ENCODE measurements around the gene VPS45.
A peak's percentile ranks its signal among the peaks of the same experiment; 100 is the strongest.
"Not testable (repeated sequence)": the region's sequence is repeated elsewhere in the genome, so short reads cannot be mapped to it uniquely, and the experiment has no call there.

Gene VPS45

GRCh38 chr1:150160964-150161621, 93.5 kb downstream of the VPS45 start:
- DNase-seq (ENCODE audit: low read depth), result no peak

GRCh38 chr1:150161747-150162581, 94.4 kb downstream of the VPS45 start:
- DNase-seq (ENCODE audit: low read depth), result no peak

DNA sequence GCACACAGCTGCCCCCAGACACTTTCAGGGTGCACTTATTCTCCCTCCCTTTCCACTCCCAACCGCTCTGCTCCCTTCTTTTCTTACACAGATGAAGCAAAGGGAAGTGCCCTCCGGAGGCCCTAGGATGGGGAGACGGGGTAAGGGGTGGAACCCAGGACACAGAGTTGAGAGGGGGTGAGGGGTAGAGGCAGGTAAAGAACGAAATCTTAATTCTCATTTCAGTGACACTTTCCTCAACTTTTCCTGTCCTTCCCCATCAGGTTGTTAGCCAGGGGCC, 94.9 kb downstream of the VPS45 start:
- no peak for DNase-seq (ENCODE audit: low read depth)

- DNase-seq (ENCODE audit: low read depth), result peak; percentile 97
Measured at GRCh38 chr1:150162862-150163706, 95.5 kb downstream of the VPS45 start.

- no peak for DNase-seq (ENCODE audit: low read depth)
Measured at GRCh38 chr1:150164224-150164623, 96.6 kb downstream of the VPS45 start.

DNA sequence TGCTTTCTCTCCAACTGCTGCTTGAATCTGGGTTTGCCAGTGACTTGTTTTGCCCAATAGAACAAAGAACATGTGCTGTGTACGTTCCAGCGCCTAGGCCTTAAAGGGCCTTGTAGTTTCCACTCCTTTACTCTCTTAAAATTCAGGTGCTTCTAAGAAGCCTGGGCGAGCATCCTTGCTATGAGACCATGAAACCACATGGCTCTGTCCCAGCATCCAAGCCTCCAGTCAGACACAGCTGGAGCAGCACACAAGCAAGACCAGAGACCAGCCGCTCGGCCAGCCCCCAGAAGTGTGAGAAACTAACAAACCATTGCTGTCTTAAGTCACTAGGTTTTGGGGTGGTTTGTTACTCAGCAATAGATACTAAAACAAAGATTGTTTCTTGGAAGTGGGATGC, 97.2 kb downstream of the VPS45 start:
- no peak for DNase-seq (ENCODE audit: low read depth)

- no peak for DNase-seq (ENCODE audit: low read depth)
Measured at GRCh38 chr1:150165622-150166612, 98.3 kb downstream of the VPS45 start.

GRCh38 chr1:150168960-150169601, 101.5 kb downstream of the VPS45 start:
- DNase-seq (ENCODE audit: low read depth), result no peak

DNA sequence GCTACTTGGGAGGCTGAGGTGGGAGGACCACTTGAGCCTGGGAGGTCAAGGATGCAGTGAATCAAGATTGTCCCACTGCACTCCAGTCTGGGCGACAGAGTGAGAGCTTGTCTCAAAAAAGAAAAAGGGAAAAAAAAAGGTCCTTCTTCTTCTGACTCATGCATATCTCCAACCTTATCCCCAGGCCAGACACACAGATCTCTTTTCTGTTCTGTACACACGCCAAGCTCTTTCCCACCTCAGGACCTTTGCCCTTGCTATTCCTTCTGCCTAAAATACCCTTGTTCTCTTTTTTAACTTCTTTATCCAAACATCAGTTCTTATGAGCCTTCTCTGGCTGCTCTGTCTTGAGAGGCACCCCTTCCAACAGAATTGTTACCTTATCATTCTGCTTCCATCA, 104.2 kb downstream of the VPS45 start:
- no peak for DNase-seq (ENCODE audit: low read depth)

- DNase-seq (ENCODE audit: low read depth), result no peak
Measured at GRCh38 chr1:150173141-150173585, 105.6 kb downstream of the VPS45 start.

GRCh38 chr1:150176593-150176992, 109.0 kb downstream of the VPS45 start:
- DNase-seq (ENCODE audit: low read depth), result peak; percentile 51

GRCh38 chr1:150178548-150178947, 111.0 kb downstream of the VPS45 start:
- DNase-seq (ENCODE audit: low read depth), result no peak

DNA sequence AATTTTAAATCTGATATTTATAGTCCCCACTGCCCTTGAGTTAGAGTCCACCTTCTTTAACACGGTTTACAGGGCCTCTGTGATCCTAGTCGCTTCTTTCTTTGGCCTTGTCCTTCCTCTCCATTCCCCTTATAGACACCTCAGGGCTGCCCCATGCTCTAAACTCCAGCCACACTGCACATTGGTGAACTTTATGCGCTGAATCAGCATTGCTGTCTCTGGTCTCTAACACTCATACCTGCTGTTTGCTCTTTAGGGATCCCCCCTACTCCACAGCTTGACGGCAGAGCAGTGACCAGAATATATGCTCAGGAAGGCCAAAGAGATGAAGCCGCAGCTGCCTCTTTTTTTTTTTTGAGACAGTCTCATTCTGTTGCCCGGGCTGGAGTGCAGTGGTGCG, 112.3 kb downstream of the VPS45 start:
- no peak for DNase-seq (ENCODE audit: low read depth)

GRCh38 chr1:150180474-150180873, 112.9 kb downstream of the VPS45 start:
- DNase-seq (ENCODE audit: low read depth), result no peak

- no peak for DNase-seq (ENCODE audit: low read depth)
Measured at GRCh38 chr1:150182247-150182646, 114.7 kb downstream of the VPS45 start.

DNA sequence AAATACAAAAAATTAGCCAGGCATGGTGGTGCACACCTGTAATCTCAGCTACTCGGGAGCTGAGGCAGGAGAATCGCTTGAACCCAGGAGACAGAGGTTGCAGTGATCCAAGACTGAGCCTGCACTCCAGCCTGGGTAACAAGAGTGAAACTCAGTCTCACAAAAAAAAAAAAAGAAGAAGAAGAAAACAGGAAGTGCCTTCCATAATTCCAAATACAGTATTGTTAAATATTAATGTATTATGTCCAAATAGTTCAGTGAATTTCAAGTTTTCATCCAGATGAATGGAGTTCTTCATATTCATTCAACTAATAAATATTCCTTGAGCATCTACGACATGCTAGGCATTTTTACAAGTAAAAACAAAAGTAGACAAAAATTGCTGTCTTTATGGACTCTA, 115.5 kb downstream of the VPS45 start:
- no peak for DNase-seq (ENCODE audit: low read depth)

- DNase-seq (ENCODE audit: low read depth), result no peak
Measured at GRCh38 chr1:150185481-150185880, 117.9 kb downstream of the VPS45 start.

DNA sequence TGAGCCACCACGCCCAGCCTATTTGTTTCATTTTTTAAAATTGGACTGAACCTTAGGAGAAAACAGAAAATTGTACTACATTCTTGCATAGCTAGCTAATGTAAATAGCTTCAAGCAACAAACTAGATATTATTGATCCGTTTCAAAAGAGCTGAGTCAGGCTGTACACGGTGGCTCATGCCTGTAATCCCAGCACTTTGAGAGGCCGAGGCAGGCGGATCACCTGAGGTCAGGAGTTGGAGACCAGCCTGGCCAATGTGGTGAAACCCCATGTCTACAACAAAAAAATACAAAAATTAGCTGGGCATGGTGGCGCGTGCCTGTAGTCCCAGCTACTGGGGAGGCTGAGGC, 118.8 kb downstream of the VPS45 start:
- DNase-seq (ENCODE audit: low read depth), result not testable (repeated sequence)

GRCh38 chr1:150186789-150187559, 119.4 kb downstream of the VPS45 start:
- peak; percentile 49 for DNase-seq (ENCODE audit: low read depth)

DNA sequence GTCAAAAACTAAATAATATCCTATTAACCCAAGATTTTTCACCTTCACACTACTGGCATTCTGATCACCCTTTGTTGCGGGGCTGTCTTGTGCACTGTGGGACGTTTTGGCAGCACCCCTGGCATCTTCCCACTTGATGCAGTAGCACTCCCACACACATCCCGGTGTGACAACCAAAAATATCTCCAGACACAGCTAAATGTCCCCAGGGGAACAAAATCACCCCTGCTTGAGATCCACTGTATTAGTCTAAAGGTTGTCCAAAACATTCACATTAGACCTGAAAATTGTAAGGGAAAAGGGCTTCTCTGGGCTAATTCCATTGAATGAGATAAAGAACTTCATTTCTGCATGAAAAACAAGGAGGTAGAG, 120.0 kb downstream of the VPS45 start:
- DNase-seq (ENCODE audit: low read depth), result no peak

All from fibroblast of the conjunctiva (primary cell).